HG03045 (cell line): ENCODE measurements around the gene BCL6.

Experiments used
- ATAC-seq: cut with Tn5 transposase; IDR thresholded peaks from one replicate; pipeline ENCODE4 v1.9.1; 2021; ENCODE audit warnings: mild to moderate bottlenecking, moderate library complexity; ENCODE audit not compliant: unreplicated experiment

The BCL6 gene

GRCh38 chr3:187745201-187746058, at the start of gene BCL6:
BCL6 (minus strand) TSS chr3:187745468; CDS start chr3:187733693, 11,775 bp downstream.
- peak; percentile 80 for ATAC-seq

- no peak for ATAC-seq
Measured at GRCh38 chr3:187794731-187795130, 49.5 kb upstream of the BCL6 start.

- no peak for ATAC-seq
Measured at GRCh38 chr3:187793618-187794017, 48.4 kb upstream of the BCL6 start.

- no peak for ATAC-seq
Measured at GRCh38 chr3:187792521-187792920, 47.3 kb upstream of the BCL6 start.

GRCh38 chr3:187789872-187790271, 44.6 kb upstream of the BCL6 start:
- ATAC-seq = no peak

- ATAC-seq = no peak
Measured at GRCh38 chr3:187788984-187789857, 44.0 kb upstream of the BCL6 start.

GRCh38 chr3:187783098-187783497, 37.8 kb upstream of the BCL6 start:
- ATAC-seq = no peak

GRCh38 chr3:187782006-187782405, 36.7 kb upstream of the BCL6 start:
- ATAC-seq = no peak

- ATAC-seq = no peak
Measured at GRCh38 chr3:187781001-187781400, 35.7 kb upstream of the BCL6 start.

GRCh38 chr3:187778726-187779125, 33.5 kb upstream of the BCL6 start:
- no peak for ATAC-seq

- ATAC-seq = no peak
Measured at GRCh38 chr3:187777331-187777941, 32.2 kb upstream of the BCL6 start.

- no peak for ATAC-seq
Measured at GRCh38 chr3:187775549-187775948, 30.3 kb upstream of the BCL6 start.

GRCh38 chr3:187774185-187774789, 29.0 kb upstream of the BCL6 start:
- ATAC-seq = no peak

GRCh38 chr3:187773233-187774184, 28.2 kb upstream of the BCL6 start:
- peak; percentile 73 for ATAC-seq

GRCh38 chr3:187770224-187770623, 25.0 kb upstream of the BCL6 start:
- peak; percentile 57 for ATAC-seq

- ATAC-seq = no peak
Measured at GRCh38 chr3:187769771-187770170, 24.5 kb upstream of the BCL6 start.

- ATAC-seq = no peak
Measured at GRCh38 chr3:187767266-187768012, 22.2 kb upstream of the BCL6 start.

- no peak for ATAC-seq
Measured at GRCh38 chr3:187765342-187765741, 20.1 kb upstream of the BCL6 start.
